ENCODE results near the gene CCM2.

The CCM2 gene

GRCh38 chr7:45117582-45117981, 117.6 kb downstream of the CCM2 start:
- no peak overlapping the region for H3K27ac ChIP-seq
- no peak for TF ChIP-seq ZFX (IDR thresholded peaks at IDR 0.05)

DNA sequence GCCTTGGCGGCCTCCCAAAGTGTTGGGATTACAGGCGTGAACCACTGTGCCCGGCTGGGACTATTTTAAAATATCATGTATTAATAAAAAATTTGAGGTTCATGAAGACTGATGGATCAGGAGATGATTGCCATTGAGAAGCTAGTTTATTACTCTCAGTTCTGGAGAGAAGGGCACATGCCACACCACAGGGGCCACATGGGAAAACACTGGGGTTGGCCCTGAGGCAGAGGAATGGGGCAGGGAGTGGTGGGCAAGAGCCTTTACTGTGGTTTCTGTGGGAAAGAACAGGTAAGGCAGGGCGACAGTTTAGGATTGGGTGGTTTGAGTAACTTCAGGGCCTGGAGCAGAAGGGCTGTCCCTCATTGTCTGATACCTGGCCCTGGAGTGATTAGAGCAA, 118.3 kb downstream of the CCM2 start:
- TF ChIP-seq, protein P1, sequence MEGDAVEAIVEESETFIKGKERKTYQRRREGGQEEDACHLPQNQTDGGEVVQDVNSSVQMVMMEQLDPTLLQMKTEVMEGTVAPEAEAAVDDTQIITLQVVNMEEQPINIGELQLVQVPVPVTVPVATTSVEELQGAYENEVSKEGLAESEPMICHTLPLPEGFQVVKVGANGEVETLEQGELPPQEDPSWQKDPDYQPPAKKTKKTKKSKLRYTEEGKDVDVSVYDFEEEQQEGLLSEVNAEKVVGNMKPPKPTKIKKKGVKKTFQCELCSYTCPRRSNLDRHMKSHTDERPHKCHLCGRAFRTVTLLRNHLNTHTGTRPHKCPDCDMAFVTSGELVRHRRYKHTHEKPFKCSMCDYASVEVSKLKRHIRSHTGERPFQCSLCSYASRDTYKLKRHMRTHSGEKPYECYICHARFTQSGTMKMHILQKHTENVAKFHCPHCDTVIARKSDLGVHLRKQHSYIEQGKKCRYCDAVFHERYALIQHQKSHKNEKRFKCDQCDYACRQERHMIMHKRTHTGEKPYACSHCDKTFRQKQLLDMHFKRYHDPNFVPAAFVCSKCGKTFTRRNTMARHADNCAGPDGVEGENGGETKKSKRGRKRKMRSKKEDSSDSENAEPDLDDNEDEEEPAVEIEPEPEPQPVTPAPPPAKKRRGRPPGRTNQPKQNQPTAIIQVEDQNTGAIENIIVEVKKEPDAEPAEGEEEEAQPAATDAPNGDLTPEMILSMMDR (conservative IDR thresholded peaks at IDR 0.05), result no peak
- no peak for TF ChIP-seq ZFX (IDR thresholded peaks at IDR 0.05)
- H3K27ac ChIP-seq, result no peak overlapping the region

GRCh38 chr7:45118889-45119331, 118.9 kb downstream of the CCM2 start:
- no peak overlapping the region for H3K27ac ChIP-seq

GRCh38 chr7:45119550-45119949, 119.5 kb downstream of the CCM2 start:
- H3K27ac ChIP-seq, result no peak overlapping the region
- TF ChIP-seq ZFX (IDR thresholded peaks at IDR 0.05), result no peak
- TF ChIP-seq, protein P1 (conservative IDR thresholded peaks at IDR 0.05), result no peak

More at GRCh38 chr7:45118889-45119331, 118.9 kb downstream of the CCM2 start:
- TF ChIP-seq, protein P1 (conservative IDR thresholded peaks at IDR 0.05), result no peak
- no peak for TF ChIP-seq ZFX (IDR thresholded peaks at IDR 0.05)

- H3K27ac ChIP-seq, result no peak overlapping the region
- TF ChIP-seq, protein P1 (conservative IDR thresholded peaks at IDR 0.05), result no peak
- no peak for TF ChIP-seq ZFX (IDR thresholded peaks at IDR 0.05)
Measured at GRCh38 chr7:45122975-45123860, 123.2 kb downstream of the CCM2 start.

DNA sequence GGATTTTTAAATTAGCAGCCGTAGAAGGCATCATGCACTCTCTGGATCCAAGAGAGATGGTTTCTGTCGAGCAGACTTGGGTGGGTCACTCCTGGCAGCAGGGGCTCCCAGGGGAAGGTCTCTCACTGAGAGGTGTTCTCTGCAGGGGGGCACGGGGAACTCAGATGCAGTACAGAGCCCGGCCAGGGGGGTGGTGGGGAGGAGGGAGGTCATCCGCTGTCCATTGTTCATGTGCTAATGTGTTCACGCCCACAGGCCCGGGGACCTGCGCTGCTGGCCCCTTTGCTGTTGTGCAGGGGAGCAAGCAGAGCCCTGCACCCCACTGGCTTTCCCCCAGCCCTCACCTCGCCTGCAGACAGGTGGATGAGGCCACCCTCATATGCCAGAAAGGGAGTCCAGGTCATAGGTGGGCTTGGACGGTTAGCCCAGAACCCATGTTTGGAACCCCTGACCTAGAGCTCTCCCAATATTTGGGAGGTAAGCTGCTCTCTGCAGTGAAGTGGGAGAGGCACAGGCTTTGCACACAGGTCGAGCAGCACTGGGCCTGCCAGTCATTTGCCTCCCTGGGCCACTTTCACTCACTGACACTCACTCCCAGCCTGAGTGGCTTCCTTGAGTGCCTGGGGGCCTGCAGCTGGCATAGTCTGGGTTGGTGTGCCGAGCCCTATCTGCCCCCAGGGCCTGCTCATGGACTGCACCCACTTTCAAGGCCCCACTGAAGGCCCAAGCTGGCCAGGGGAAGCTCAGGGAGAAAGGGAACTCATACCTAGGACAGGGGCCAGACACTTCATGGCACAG, 124.1 kb downstream of the CCM2 start:
- H3K27ac ChIP-seq, result no peak overlapping the region
- TF ChIP-seq ZFX (IDR thresholded peaks at IDR 0.05), result no peak
- TF ChIP-seq, protein P1 (conservative IDR thresholded peaks at IDR 0.05), result no peak

GRCh38 chr7:45125193-45125904, 125.3 kb downstream of the CCM2 start:
- TF ChIP-seq, protein P1 (conservative IDR thresholded peaks at IDR 0.05), result no peak

More at GRCh38 chr7:45125193-45125904, 125.3 kb downstream of the CCM2 start:
- H3K27ac ChIP-seq, result no peak overlapping the region
